ENCODE data around the gene PNMA6E.

DNA sequence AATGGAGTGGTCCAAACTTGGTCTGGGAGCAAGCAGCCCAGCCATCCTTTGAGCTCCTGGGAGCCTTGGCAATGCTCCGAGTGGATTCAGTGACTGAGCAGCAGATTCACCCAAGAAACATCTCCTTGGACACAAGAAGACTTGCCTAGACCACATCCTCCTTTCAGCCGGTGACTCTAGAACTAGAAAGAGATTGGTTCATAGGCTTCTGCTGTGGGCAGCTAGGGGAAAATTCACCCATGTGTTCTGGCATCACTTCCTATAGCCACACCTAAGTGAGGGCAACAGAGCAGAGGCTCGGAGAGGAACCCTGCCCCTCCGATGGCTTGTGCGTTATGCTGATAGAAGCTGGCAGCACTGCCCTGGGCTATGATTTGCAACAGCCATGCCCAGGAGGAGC, 51.2 kb downstream of the PNMA6E start:
- TF ChIP-seq EZH2 (IDR thresholded peaks at IDR 0.05; ENCODE audit: borderline replicate concordance, low read depth, low read length, severe bottlenecking) (no peak), FOS (IDR thresholded peaks at IDR 0.05; ENCODE audit: borderline replicate concordance, insufficient read depth, low read length) (no peak), POLR2AphosphoS5 (IDR thresholded peaks at IDR 0.05; ENCODE audit: insufficient read depth, low read depth, low read length) (no peak), POLR2A (IDR thresholded peaks at IDR 0.05; ENCODE audit: low read depth, low read length) (no peak), GATA2 (IDR thresholded peaks at IDR 0.05; ENCODE audit: insufficient read depth, insufficient read length, low read depth, low read length) (no peak)
- TF ChIP-seq, protein P1, sequence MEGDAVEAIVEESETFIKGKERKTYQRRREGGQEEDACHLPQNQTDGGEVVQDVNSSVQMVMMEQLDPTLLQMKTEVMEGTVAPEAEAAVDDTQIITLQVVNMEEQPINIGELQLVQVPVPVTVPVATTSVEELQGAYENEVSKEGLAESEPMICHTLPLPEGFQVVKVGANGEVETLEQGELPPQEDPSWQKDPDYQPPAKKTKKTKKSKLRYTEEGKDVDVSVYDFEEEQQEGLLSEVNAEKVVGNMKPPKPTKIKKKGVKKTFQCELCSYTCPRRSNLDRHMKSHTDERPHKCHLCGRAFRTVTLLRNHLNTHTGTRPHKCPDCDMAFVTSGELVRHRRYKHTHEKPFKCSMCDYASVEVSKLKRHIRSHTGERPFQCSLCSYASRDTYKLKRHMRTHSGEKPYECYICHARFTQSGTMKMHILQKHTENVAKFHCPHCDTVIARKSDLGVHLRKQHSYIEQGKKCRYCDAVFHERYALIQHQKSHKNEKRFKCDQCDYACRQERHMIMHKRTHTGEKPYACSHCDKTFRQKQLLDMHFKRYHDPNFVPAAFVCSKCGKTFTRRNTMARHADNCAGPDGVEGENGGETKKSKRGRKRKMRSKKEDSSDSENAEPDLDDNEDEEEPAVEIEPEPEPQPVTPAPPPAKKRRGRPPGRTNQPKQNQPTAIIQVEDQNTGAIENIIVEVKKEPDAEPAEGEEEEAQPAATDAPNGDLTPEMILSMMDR (IDR thresholded peaks at IDR 0.05; ENCODE audit: extremely low read depth in 1 of 2, insufficient read depth in 1 of 2, low read depth in 1 of 2, low read length in 2 of 2) = no peak
- TF ChIP-seq, protein P2, sequence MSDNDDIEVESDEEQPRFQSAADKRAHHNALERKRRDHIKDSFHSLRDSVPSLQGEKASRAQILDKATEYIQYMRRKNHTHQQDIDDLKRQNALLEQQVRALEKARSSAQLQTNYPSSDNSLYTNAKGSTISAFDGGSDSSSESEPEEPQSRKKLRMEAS (IDR thresholded peaks at IDR 0.05; ENCODE audit: insufficient read depth, insufficient read length) = no peak
